Muscle of leg (tissue), 16 donors: ENCODE data around the gene CERK. TPM values are rescaled to one million over a fixed set of nuclear protein-coding genes. Genes with fewer than 3 reads are reported as not detected.
A peak's percentile ranks its signal among the peaks of the same experiment; 100 is the strongest.
"Not testable (repeated sequence)": the region's sequence is repeated elsewhere in the genome, so short reads cannot be mapped to it uniquely, and the experiment has no call there.

Source experiments
- DNase-seq: peaks from one replicate; pipeline ENCODE4 v3.0.0; 2013
- H3K27ac ChIP-seq: one replicate; pipeline ENCODE4 v1.5.1; 2013; ENCODE audit warnings: mild to moderate bottlenecking, low read length, control low read depth
- H3K27me3 ChIP-seq: one replicate; pipeline ENCODE4 v1.6.1; 2013; ENCODE audit warnings: low read length; ENCODE audit not compliant: control insufficient read depth, insufficient read depth
- H3K36me3 ChIP-seq: one replicate; pipeline ENCODE4 v1.6.1; 2013; ENCODE audit warnings: low read length; ENCODE audit not compliant: control insufficient read depth, insufficient read depth
- H3K4me1 ChIP-seq: one replicate; pipeline ENCODE4 v1.6.1; 2013; ENCODE audit warnings: low read length; ENCODE audit not compliant: control insufficient read depth, insufficient read depth
- H3K4me3 ChIP-seq: one replicate; pipeline ENCODE4 v1.5.1; 2013; ENCODE audit warnings: low read length, control low read depth
- H3K9me3 ChIP-seq: replicated peaks from 2 replicates; pipeline ENCODE4 v1.6.1; 2013; ENCODE audit warnings: low read depth, low read length; ENCODE audit not compliant: control insufficient read depth
- WGBS: methylation state at CpG from one replicate; pipeline ENCODE4 v1.1.5; 2013; ENCODE audit warnings: missing lambda C conversion rate; ENCODE audit not compliant: insufficient coverage; 5-methylcytosine and 5-hydroxymethylcytosine counted together
- long read RNA-seq, 11 donors: transcript quantifications; one replicate each; lab custom pipeline, GENCODE V29; 2026
- polyA plus RNA-seq, 8 donors: library from polyadenylated mRNA; unstranded; fragments of 120-200 nt; gene quantifications; one replicate each; pipeline versions ENCODE4 v1.2.1 to v1.2.3, GENCODE V29; 2013; ENCODE audit warnings: inconsistent platforms in 1 of 8, low replicate concordance in 1 of 8; ENCODE audit not compliant: insufficient read length in 8 of 8, insufficient read depth in 1 of 8
- total RNA-seq: library from RNA; stranded (reverse); fragments of 120-200 nt; gene quantifications from one replicate; pipeline ENCODE4 v1.2.4, GENCODE V29; 2013

CERK gene, protein sequence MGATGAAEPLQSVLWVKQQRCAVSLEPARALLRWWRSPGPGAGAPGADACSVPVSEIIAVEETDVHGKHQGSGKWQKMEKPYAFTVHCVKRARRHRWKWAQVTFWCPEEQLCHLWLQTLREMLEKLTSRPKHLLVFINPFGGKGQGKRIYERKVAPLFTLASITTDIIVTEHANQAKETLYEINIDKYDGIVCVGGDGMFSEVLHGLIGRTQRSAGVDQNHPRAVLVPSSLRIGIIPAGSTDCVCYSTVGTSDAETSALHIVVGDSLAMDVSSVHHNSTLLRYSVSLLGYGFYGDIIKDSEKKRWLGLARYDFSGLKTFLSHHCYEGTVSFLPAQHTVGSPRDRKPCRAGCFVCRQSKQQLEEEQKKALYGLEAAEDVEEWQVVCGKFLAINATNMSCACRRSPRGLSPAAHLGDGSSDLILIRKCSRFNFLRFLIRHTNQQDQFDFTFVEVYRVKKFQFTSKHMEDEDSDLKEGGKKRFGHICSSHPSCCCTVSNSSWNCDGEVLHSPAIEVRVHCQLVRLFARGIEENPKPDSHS
- total RNA-seq: 21.5 TPM
- polyA plus RNA-seq: 10 to 100 TPM; 18.5 to 33.0 (median 25.8) TPM
- long read RNA-seq, donor 1, full-length matches to known transcripts: 3 of 3 reads
- long read RNA-seq, donor 1, partial matches to known transcripts: 0 of 3 reads
- long read RNA-seq, donor 1, other reads (novel, unspliced or antisense): 0 of 3 reads
- long read RNA-seq, donor 2, full-length matches to known transcripts: 1 of 1 reads
- long read RNA-seq, donor 2, partial matches to known transcripts: 0 of 1 reads
- long read RNA-seq, donor 2, other reads (novel, unspliced or antisense): 0 of 1 reads
- long read RNA-seq, donor 3, full-length matches to known transcripts: 5 of 5 reads
- long read RNA-seq, donor 3, partial matches to known transcripts: 0 of 5 reads
- long read RNA-seq, donor 3, other reads (novel, unspliced or antisense): 0 of 5 reads
- long read RNA-seq, donor 4, full-length matches to known transcripts: 4 of 4 reads
- long read RNA-seq, donor 4, partial matches to known transcripts: 0 of 4 reads
- long read RNA-seq, donor 4, other reads (novel, unspliced or antisense): 0 of 4 reads
- long read RNA-seq, donor 5, full-length matches to known transcripts: 10 of 10 reads
- long read RNA-seq, donor 5, partial matches to known transcripts: 0 of 10 reads
- long read RNA-seq, donor 5, other reads (novel, unspliced or antisense): 0 of 10 reads
- long read RNA-seq, donor 6, full-length matches to known transcripts: 11 of 11 reads
- long read RNA-seq, donor 6, partial matches to known transcripts: 0 of 11 reads
- long read RNA-seq, donor 6, other reads (novel, unspliced or antisense): 0 of 11 reads
- long read RNA-seq, donor 7, full-length matches to known transcripts: 6 of 6 reads
- long read RNA-seq, donor 7, partial matches to known transcripts: 0 of 6 reads
- long read RNA-seq, donor 7, other reads (novel, unspliced or antisense): 0 of 6 reads
- long read RNA-seq, donor 8, full-length matches to known transcripts: 1 of 1 reads
- long read RNA-seq, donor 8, partial matches to known transcripts: 0 of 1 reads
- long read RNA-seq, donor 8, other reads (novel, unspliced or antisense): 0 of 1 reads
- long read RNA-seq, donor 9, full-length matches to known transcripts: 5 of 5 reads
- long read RNA-seq, donor 9, partial matches to known transcripts: 0 of 5 reads
- long read RNA-seq, donor 9, other reads (novel, unspliced or antisense): 0 of 5 reads
- long read RNA-seq, donor 10, full-length matches to known transcripts: 5 of 5 reads
- long read RNA-seq, donor 10, partial matches to known transcripts: 0 of 5 reads
- long read RNA-seq, donor 10, other reads (novel, unspliced or antisense): 0 of 5 reads
- long read RNA-seq, donor 11, full-length matches to known transcripts: 1 of 1 reads
- long read RNA-seq, donor 11, partial matches to known transcripts: 0 of 1 reads
- long read RNA-seq, donor 11, other reads (novel, unspliced or antisense): 0 of 1 reads

- Histone ChIP-seq H3K9me3 (no peaks in the 10 kb centered on the region), H3K27me3 (no peaks in the 10 kb centered on the region), H3K27ac (peak within 1 kb of the TSS; percentile 82), H3K4me1 (peaks cover 48% of the 10 kb centered on the region), H3K4me3 (peak within 1 kb of the TSS; percentile 74), H3K36me3 (peaks cover 4% of the 10 kb centered on the region)
- peak; percentile 95 for DNase-seq
- under 1% methylated on average over 70 of the region's 99 CpGs for WGBS
These were observed at the start of gene CERK for GRCh38 chr22:46737976-46738646. TSS of gene CERK (minus strand) at chr22:46738252. CDS start at chr22:46738148, 104 bp downstream.

DNA sequence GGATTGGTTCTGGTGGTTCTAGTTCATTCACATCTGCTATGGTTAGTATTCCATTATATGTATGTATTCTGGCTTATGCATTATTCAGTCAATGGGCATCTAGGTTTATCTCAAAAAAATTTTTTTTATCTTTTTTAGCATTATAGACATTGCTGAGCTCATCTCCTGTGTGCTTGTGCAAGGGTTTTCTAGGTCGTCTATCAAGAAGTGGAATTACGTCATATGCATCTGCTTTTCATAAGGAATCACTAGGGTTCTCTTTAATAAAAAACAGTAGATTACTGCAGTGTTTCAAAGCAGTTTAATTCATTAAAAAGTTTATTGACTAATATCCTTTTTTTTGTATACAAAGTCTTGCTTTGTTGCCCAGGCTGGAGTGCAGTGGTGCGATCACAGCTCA is 45.7 kb upstream of the CERK start:
- Histone ChIP-seq H3K4me3 (no peak overlapping the region), H3K9me3 (no peaks in the 10 kb centered on the region), H3K36me3 (no peaks in the 10 kb centered on the region), H3K4me1 (no peaks in the 10 kb centered on the region), H3K27ac (no peak overlapping the region), H3K27me3 (no peaks in the 10 kb centered on the region)
- DNase-seq: no peak
- WGBS: 100% methylated on average over 1 of the region's 3 CpGs

DNA sequence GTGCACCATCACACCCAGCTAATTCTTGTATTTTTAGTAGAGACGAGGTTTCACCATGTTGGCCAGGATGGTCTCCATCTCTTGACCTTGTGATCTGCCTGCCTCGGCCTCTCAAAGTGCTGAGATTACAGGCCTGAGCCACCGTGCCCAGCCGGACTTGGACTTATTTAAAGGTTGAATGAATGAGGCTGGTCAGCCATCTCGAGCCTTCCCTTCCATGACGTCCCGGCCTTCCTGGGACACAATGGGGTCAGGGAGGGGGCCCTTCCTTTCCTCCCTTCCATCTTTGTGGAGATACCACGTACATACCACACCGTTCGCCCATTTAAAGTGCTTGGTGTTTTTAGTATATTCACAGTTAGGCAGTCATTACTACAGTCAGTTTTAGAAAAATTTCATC is 44.1 kb upstream of the CERK start:
- not testable (repeated sequence) for H3K9me3 ChIP-seq, H3K27me3 ChIP-seq, H3K4me3 ChIP-seq, H3K36me3 ChIP-seq, H3K4me1 ChIP-seq, H3K27ac ChIP-seq, DNase-seq
- WGBS: no CpG with 5 or more reads among the region's 10 CpGs

DNA sequence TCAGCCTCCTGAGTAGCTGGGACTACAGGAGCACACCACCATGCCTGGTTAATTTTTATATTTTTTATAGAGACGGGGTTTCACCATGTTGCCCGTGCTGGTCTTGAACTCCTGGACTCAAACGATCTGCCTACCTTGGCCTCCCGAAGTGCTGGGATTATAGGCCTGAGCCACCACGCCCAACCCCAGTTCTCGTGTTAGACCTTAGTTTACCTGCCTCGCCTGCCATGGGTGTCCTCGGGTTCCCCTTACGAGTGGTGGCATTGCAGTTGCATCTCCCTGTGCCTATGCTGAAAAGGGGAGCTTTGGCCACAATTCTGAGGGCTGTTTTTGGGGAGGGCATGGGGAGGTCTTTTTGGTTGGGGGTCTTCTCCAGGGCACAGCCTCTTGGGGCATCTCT is 43.2 kb upstream of the CERK start:
- H3K9me3 ChIP-seq: no peaks in the 10 kb centered on the region
- H3K27ac ChIP-seq: no peak overlapping the region
- WGBS: 96% methylated on average over 7 of the region's 9 CpGs
- no peak for DNase-seq
- no peak overlapping the region for H3K4me3 ChIP-seq
- peaks cover 14% of the 10 kb centered on the region for H3K4me1 ChIP-seq
- no peaks in the 10 kb centered on the region for H3K27me3 ChIP-seq
- H3K36me3 ChIP-seq: no peaks in the 10 kb centered on the region

GRCh38 chr22:46780453-46780852 is 42.4 kb upstream of the CERK start:
- no peak overlapping the region for H3K27ac ChIP-seq
- 75% methylated on average over 8 of the region's 9 CpGs for WGBS
- no peak for DNase-seq

GRCh38 chr22:46779651-46780050 is 41.6 kb upstream of the CERK start:
- Histone ChIP-seq H3K36me3 (no peaks in the 10 kb centered on the region), H3K4me3 (no peak overlapping the region), H3K4me1 (peaks cover 30% of the 10 kb centered on the region), H3K27ac (no peak overlapping the region), H3K27me3 (no peaks in the 10 kb centered on the region), H3K9me3 (no peaks in the 10 kb centered on the region)
- no peak for DNase-seq
- WGBS: 96% methylated on average over 3 of the region's 9 CpGs

More at GRCh38 chr22:46780453-46780852, 42.4 kb upstream of the CERK start:
- Histone ChIP-seq H3K36me3 (no peaks in the 10 kb centered on the region), H3K9me3 (no peaks in the 10 kb centered on the region), H3K27me3 (no peaks in the 10 kb centered on the region), H3K4me1 (peaks cover 22% of the 10 kb centered on the region), H3K4me3 (no peak overlapping the region)

GRCh38 chr22:46779023-46779422 is 41.0 kb upstream of the CERK start:
- peaks cover 36% of the 10 kb centered on the region for H3K4me1 ChIP-seq

DNA sequence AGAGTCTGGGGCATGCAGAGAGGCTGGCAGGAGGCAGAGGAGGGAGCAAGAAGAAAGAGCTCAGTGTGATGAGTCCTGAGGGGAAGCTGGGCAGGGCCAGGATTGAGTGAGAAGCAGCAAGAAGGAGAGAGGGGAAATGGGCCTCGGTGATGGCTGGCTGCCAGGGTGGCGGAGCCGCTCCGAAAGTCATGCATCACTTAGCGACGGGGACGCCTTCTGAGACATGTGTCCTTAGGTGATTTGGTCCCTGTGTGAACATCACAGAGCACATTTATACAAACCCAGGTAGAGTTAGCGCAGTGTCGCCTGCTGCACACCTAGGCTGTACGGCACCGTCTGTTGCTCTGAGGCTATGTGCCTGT is 39.5 kb upstream of the CERK start:
- peaks cover 2% of the 10 kb centered on the region for H3K36me3 ChIP-seq
- no peak overlapping the region for H3K4me3 ChIP-seq
- DNase-seq: peak; percentile 41
- WGBS: 34% methylated on average over 3 of the region's 11 CpGs
- H3K4me1 ChIP-seq: peaks cover 47% of the 10 kb centered on the region
- H3K27me3 ChIP-seq: no peaks in the 10 kb centered on the region
- H3K9me3 ChIP-seq: no peaks in the 10 kb centered on the region
- H3K27ac ChIP-seq: no peak overlapping the region

More at GRCh38 chr22:46779023-46779422, 41.0 kb upstream of the CERK start:
- no peaks in the 10 kb centered on the region for H3K36me3 ChIP-seq
- DNase-seq: no peak
- no peak overlapping the region for H3K27ac ChIP-seq
- H3K27me3 ChIP-seq: no peaks in the 10 kb centered on the region
- WGBS: no CpG with 5 or more reads among the region's 4 CpGs
- H3K9me3 ChIP-seq: no peaks in the 10 kb centered on the region
- no peak overlapping the region for H3K4me3 ChIP-seq
